HepG2 (cell line): ENCODE results near the gene C1GALT1. TPM values are rescaled to one million over a fixed set of nuclear protein-coding genes. Genes with fewer than 3 reads are reported as not detected.
A peak's percentile ranks its signal among the peaks of the same experiment; 100 is the strongest.

Experiments used
- ATAC-seq: fragments of 200-7000 bp; cut with Tn5 transposase; 3 replicates; pipeline ENCODE4 v1.9.1; 2020; ENCODE audit warnings: mild to moderate bottlenecking, moderate library complexity
- BruUV-seq: library from RNA; stranded (reverse); fragments of 400-500 nt; replicated peaks from 2 replicates; lab custom pipeline; 2021; lab: Mats Ljungman, UMichigan
- CTCF ChIA-PET: fragments of 300-600 bp; formaldehyde crosslinking; extraction: SDS; loops from one replicate; lab custom pipeline; 2021; ENCODE audit warnings: low total read pairs, inconsistent platforms, low intra/inter-chr PET ratio; lab: Yijun Ruan, JAX
- POLR2A ChIA-PET: fragments of 350-600 bp; sonication (Branson Sonifier 250); formaldehyde crosslinking; loops from one replicate; lab custom pipeline; 2020; ENCODE audit warnings: antibody characterized with exemption, inconsistent platforms; lab: Yijun Ruan, JAX
- DNase-seq: peaks from one replicate; pipeline ENCODE4 v3.0.0-alpha.2; 2015; ENCODE audit warnings: low spot score
- FAIRE-seq: peaks from 3 replicates; lab custom pipeline; 2011; peaks lifted over from hg19 to GRCh38; lab: Jason Lieb, UNC
- H2AFZ ChIP-seq: one replicate; pipeline ENCODE4 v1.6.1; 2011; ENCODE audit warnings: low read length, inconsistent platforms
- H3K27ac ChIP-seq: fragments of 300-600 bp; 3 replicates; pipeline ENCODE4 v1.8.0; 2011; ENCODE audit warnings: mixed run types, mild to moderate bottlenecking, mixed read lengths, low read length, inconsistent platforms; ENCODE audit not compliant: insufficient read depth; ENCODE audit errors: extremely low read length
- H3K27me3 ChIP-seq, 2 experiments: fragments of 200-600 bp in 1 of 2; 2 replicates in 1 of 2; 3 replicates in 1 of 2; pipeline versions ENCODE4 v1.6.0 to v1.8.0; 2011; ENCODE audit warnings: low read length in 2 of 2, mild to moderate bottlenecking in 2 of 2, moderate library complexity in 2 of 2, inconsistent platforms in 1 of 2; ENCODE audit not compliant: insufficient read depth in 2 of 2, control insufficient read depth in 1 of 2
- H3K36me3 ChIP-seq, 2 experiments: fragments of 200-600 bp in 1 of 2; replicated peaks in 1 of 2; 2 replicates in 1 of 2; 3 replicates in 1 of 2; pipeline versions ENCODE4 v1.5.1 to v1.8.0; 2011; ENCODE audit warnings: low read length in 2 of 2, inconsistent platforms in 1 of 2; ENCODE audit not compliant: insufficient read depth in 2 of 2, control insufficient read depth in 1 of 2
- H3K4me1 ChIP-seq: 2 replicates; pipeline ENCODE4 v1.5.1; 2012; ENCODE audit warnings: low read length, inconsistent platforms; ENCODE audit not compliant: insufficient read depth
- H3K4me2 ChIP-seq: 2 replicates; pipeline ENCODE4 v1.6.0; 2011; ENCODE audit warnings: low read depth, low read length, inconsistent platforms
- H3K4me3 ChIP-seq, 3 experiments: fragments of 200-600 bp in 1 of 3; sonication (generic), shearing (Covaris generic) in 1 of 3; replicated peaks in 1 of 3; 2 replicates each; pipeline ENCODE4 v1.5.1; 2011 to 2016; ENCODE audit warnings: low read length in 3 of 3, inconsistent platforms in 2 of 3, low read depth in 2 of 3, mild to moderate bottlenecking in 2 of 3, control low read depth in 1 of 3, mixed read lengths in 1 of 3; ENCODE audit not compliant: insufficient read depth in 1 of 3
- H3K79me2 ChIP-seq: one replicate; pipeline ENCODE4 v1.6.1; 2011; ENCODE audit warnings: low read length, inconsistent platforms; ENCODE audit not compliant: insufficient read depth
- H3K9ac ChIP-seq: 2 replicates; pipeline ENCODE4 v1.6.0; 2011; ENCODE audit warnings: mild to moderate bottlenecking, low read depth, low read length, inconsistent platforms; ENCODE audit not compliant: insufficient read depth
- H3K9me3 ChIP-seq: 2 replicates; pipeline ENCODE4 v1.5.1; 2012; ENCODE audit warnings: mild to moderate bottlenecking, low read length
- H4K20me1 ChIP-seq: 2 replicates; pipeline ENCODE4 v1.6.0; 2011; ENCODE audit warnings: inconsistent platforms, mild to moderate bottlenecking, low read length, moderate library complexity; ENCODE audit not compliant: insufficient read depth
- AGO2 ChIP-seq: fragments of 200-400 bp; formaldehyde crosslinking; optimal IDR thresholded peaks from 2 replicates; pipeline ENCODE3; 2017; ENCODE audit warnings: mild to moderate bottlenecking, low read depth, low read length, moderate library complexity
- HNRNPH1 ChIP-seq: fragments of 200-400 bp; formaldehyde crosslinking; optimal IDR thresholded peaks from 2 replicates; pipeline ENCODE3; 2017; ENCODE audit warnings: mild to moderate bottlenecking, low read depth, low read length
- RBFOX2 ChIP-seq: fragments of 200-400 bp; formaldehyde crosslinking; IDR thresholded peaks from 2 replicates; pipeline ENCODE4 v1.6.1; 2017; ENCODE audit warnings: low read depth, mild to moderate bottlenecking, low read length
- THAP9 ChIP-seq: sonication (generic); formaldehyde crosslinking; IDR thresholded peaks from 2 replicates; pipeline ENCODE4; 2020; ENCODE audit warnings: missing genetic modification reagents, mild to moderate bottlenecking, borderline replicate concordance
- ZNF564 ChIP-seq: sonication (generic); formaldehyde crosslinking; IDR thresholded peaks from 2 replicates; pipeline ENCODE4 v1.8.1; 2023; ENCODE audit warnings: mild to moderate bottlenecking, missing genetic modification reagents
- ZNF569 ChIP-seq: sonication (generic); formaldehyde crosslinking; IDR thresholded peaks from 2 replicates; pipeline ENCODE4 v1.5.0; 2020; ENCODE audit warnings: mild to moderate bottlenecking, missing genetic modification reagents, moderate library complexity, borderline replicate concordance
- WGBS: methylation state at CpG from one replicate; pipeline ENCODE4 v1.1.6; 2017; ENCODE audit warnings: low lambda C conversion rate; 5-methylcytosine and 5-hydroxymethylcytosine counted together
- in situ Hi-C: cut with HindIII; loops from 2 replicates; pipeline ENCODE4 v1.10.0; 2017; ENCODE audit warnings: low pct_unique_long_range_greater_than_20kb; ENCODE audit not compliant: extremely low pct_ligation_motif_present
- intact Hi-C: fragments of 100-400 bp; cut with micrococcal nuclease; formaldehyde crosslinking; loops from one replicate; pipeline ENCODE4 v1.10.0; 2022; ENCODE audit not compliant: unreplicated experiment
- polyA plus RNA-seq, 8 experiments: library from polyadenylated mRNA; depleted of rRNA in 3 of 8; stranded (reverse) in 7 of 8; unstranded in 1 of 8; fragments of >200 nt; fragmentation: Illumina TruSeq in 4 of 8; extraction: Trizol in 4 of 8; gene quantifications; 2 replicates each; pipeline versions ENCODE4 v1.2.1 to v1.2.3, GENCODE V29; 2011 to 2016; ENCODE audit warnings: low read depth in 4 of 8, missing spikeins in 1 of 8, mixed read lengths in 1 of 8; ENCODE audit not compliant: insufficient read depth in 1 of 8
- total RNA-seq, 5 experiments: library from RNA; depleted of rRNA; stranded (reverse); fragments of >200 nt; fragmentation: Illumina TruSeq; extraction: Trizol; gene quantifications; 2 replicates each; pipeline ENCODE4 v1.2.3, GENCODE V29; 2016; ENCODE audit warnings: low read depth in 1 of 5

Gene C1GALT1
- total and polyA plus RNA-seq, 2 of the 13 experiments (the other 11 are each of a cell fraction or from before 2014, with no cell fraction given): 57.1 to 65.9 TPM

- intact Hi-C loops (loop anchor here (5.0 kb wide), 1 partner anchor 39 kb away; no protein-coding TSS in a partner anchor), in situ Hi-C loops (no loop called here)
- Histone ChIP-seq H3K4me2 (peak overlapping the region; percentile 31; the same call in 1 of the 2 replicates), H3K9me3 (peaks cover 4% of the 10 kb centered on the region; the same call in 1 of the 2 replicates), H3K9ac (0 out of 2 replicates have a peak overlapping the region, but pooled peaks have one; percentile 4), H3K27ac (no peak overlapping the region), H3K36me3 (peaks cover 0 to 11% of the 10 kb centered on the region in 2 experiments; a peak in 3 of 5 replicates), H3K4me1 (peaks cover 81% of the 10 kb centered on the region), H3K79me2 (peaks cover 99% of the 10 kb centered on the region), H4K20me1 (peaks cover 55% of the 10 kb centered on the region), H3K27me3 (no peaks in the 10 kb centered on the region), H3K4me3 (no peak overlapping the region), H2AFZ (no peak overlapping the region)
- DNase-seq: no peak
- BruUV-seq: no TSS peak
- POLR2A ChIA-PET: interaction anchor here (1.4 kb wide), 1 partner anchor 86 kb away, joined by 3 read pairs; no protein-coding TSS in a partner anchor
- no peak for FAIRE-seq
- WGBS: 90% methylated on average over 4 of the region's 4 CpGs
- CTCF ChIA-PET: no interaction called here
- TF ChIP-seq AGO2 (peak; percentile 58), HNRNPH1 (no peak), ZNF569 (CRISPR knock-in tag) (no peak), RBFOX2 (peak; percentile 73), ZNF564 (CRISPR knock-in tag) (no peak), THAP9 (CRISPR knock-in tag) (no peak)
- TF ChIP-seq, all 625 proteins: peak for 2
- no peak for ATAC-seq
Measured at GRCh38 chr7:7188742-7189141, 6.4 kb downstream of the C1GALT1 start.
